ENCODE measurements around the gene TRAPPC14. TPM values are rescaled to one million over a fixed set of nuclear protein-coding genes. Genes with fewer than 3 reads are reported as not detected.
"Not testable (repeated sequence)": the region's sequence is repeated elsewhere in the genome, so short reads cannot be mapped to it uniquely, and the experiment has no call there.

The TRAPPC14 gene
- total and polyA plus RNA-seq, 9 of the 15 experiments (the other 6 are each of a cell fraction or from before 2014, with no cell fraction given), result 0.42 to 45.9 (median 18.2) TPM

- TF ChIP-seq FOXP4 (CRISPR knock-in tag; IDR thresholded peaks at IDR 0.05; ENCODE audit: borderline replicate concordance) (no peak), U2AF1 (optimal IDR thresholded peaks at IDR 0.05; ENCODE audit: low read depth, low read length) (no peak)
Measured at GRCh38 chr7:100192969-100193368, 34.4 kb upstream of the TRAPPC14 start (continued).

- CTCF ChIA-PET (ENCODE audit: low intra/inter-chr PET ratio); H4K20me1 ChIP-seq (replicated peaks; ENCODE audit: control insufficient read depth, insufficient read depth, low read length); H3K27ac ChIP-seq (ENCODE audit: extremely low read depth, low read depth, low read length); H3K36me3 ChIP-seq (ENCODE audit: control insufficient read depth, insufficient read depth, low read length); FAIRE-seq; in situ Hi-C loops (cut with MboI); H3K4me2 ChIP-seq (ENCODE audit: insufficient read depth, low read length); DNase-seq (ENCODE audit: extremely low read depth in 1 of 4, low spot score in 3 of 4); BruUV-seq (replicated peaks); H2AFZ ChIP-seq (ENCODE audit: low read depth, low read length); H3K9ac ChIP-seq (ENCODE audit: insufficient read depth in 1 of 2, low read depth in 2 of 2, low read length in 2 of 2); H3K9me3 ChIP-seq (replicated peaks; ENCODE audit: control insufficient read depth, insufficient read depth, low read depth, low read length); H3K4me3 ChIP-seq; intact Hi-C loops (cut with micrococcal nuclease); ATAC-seq; H3K9me1 ChIP-seq (ENCODE audit: control insufficient read depth, insufficient read depth, low read length); H3K27me3 ChIP-seq (ENCODE audit: control insufficient read depth in 2 of 2, insufficient read depth in 2 of 2, low read length in 2 of 2); H3K79me2 ChIP-seq (ENCODE audit: control insufficient read depth, insufficient read depth, low read length); TF ChIP-seq CEBPG (CRISPR knock-in tag; IDR thresholded peaks at IDR 0.05): not testable (repeated sequence)
- POLR2A ChIA-PET, result interaction anchor here (0.9 kb wide), 1 partner anchor 11 kb away, joined by 3 read pairs; no protein-coding TSS in a partner anchor
- 64% methylated on average over 6 of the region's 6 CpGs for WGBS (ENCODE audit: insufficient coverage, low coverage, missing lambda C conversion rate)
- peaks cover 0 to 11% of the 10 kb centered on the region in 2 experiments; a peak in 3 of 5 replicates for H3K4me1 ChIP-seq (replicated peaks in 1 of 2; ENCODE audit: control insufficient read depth in 2 of 2, insufficient read depth in 2 of 2, low read length in 2 of 2)
- TF ChIP-seq CEBPG (tag; conservative IDR thresholded peaks at IDR 0.05 in 1 of 2, IDR thresholded peaks at IDR 0.05 in 1 of 2), result 0 out of 4 replicates have a peak, but pooled peaks of 1 of the 2 experiments have one; percentile 19
- peak; percentile 72 for TF ChIP-seq CEBPB (tag; IDR thresholded peaks at IDR 0.05)
Measured at GRCh38 chr7:100192281-100192862, 33.8 kb upstream of the TRAPPC14 start.
